Measurements from ENCODE around the gene ZNF618.
"Not testable (repeated sequence)": the region's sequence is repeated elsewhere in the genome, so short reads cannot be mapped to it uniquely, and the experiment has no call there.

Gene ZNF618

GRCh38 chr9:114081441-114082016, 205.4 kb downstream of the ZNF618 start:
- DNase-seq (ENCODE audit: low read depth), result no peak

GRCh38 chr9:114082017-114082762, 206.1 kb downstream of the ZNF618 start:
- peak; percentile 84 for DNase-seq (ENCODE audit: low read depth)

GRCh38 chr9:114082763-114083412, 206.8 kb downstream of the ZNF618 start:
- not testable (repeated sequence) for DNase-seq (ENCODE audit: low read depth)

- no peak for DNase-seq (ENCODE audit: low read depth)
These were observed 207.6 kb downstream of the ZNF618 start for GRCh38 chr9:114083666-114084065.

GRCh38 chr9:114084282-114085073, 208.4 kb downstream of the ZNF618 start:
- no peak for DNase-seq (ENCODE audit: low read depth)

GRCh38 chr9:114085387-114085789, 209.3 kb downstream of the ZNF618 start:
- no peak for DNase-seq (ENCODE audit: low read depth)

GRCh38 chr9:114086009-114086408, 209.9 kb downstream of the ZNF618 start:
- DNase-seq (ENCODE audit: low read depth), result no peak

- DNase-seq (ENCODE audit: low read depth), result no peak
These were observed 210.5 kb downstream of the ZNF618 start for GRCh38 chr9:114086607-114087006.

- no peak for DNase-seq (ENCODE audit: low read depth)
These were observed 211.6 kb downstream of the ZNF618 start for GRCh38 chr9:114087721-114088120.

- DNase-seq (ENCODE audit: low read depth), result no peak
These were observed 212.6 kb downstream of the ZNF618 start for GRCh38 chr9:114088571-114089170.

- no peak for DNase-seq (ENCODE audit: low read depth)
These were observed 213.2 kb downstream of the ZNF618 start for GRCh38 chr9:114089206-114089840.

GRCh38 chr9:114090798-114091197, 214.7 kb downstream of the ZNF618 start:
- no peak for DNase-seq (ENCODE audit: low read depth)

- no peak for DNase-seq (ENCODE audit: low read depth)
These were observed 215.6 kb downstream of the ZNF618 start for GRCh38 chr9:114091711-114092110.

- DNase-seq (ENCODE audit: low read depth), result no peak
These were observed 216.2 kb downstream of the ZNF618 start for GRCh38 chr9:114092336-114092735.

- no peak for DNase-seq (ENCODE audit: low read depth)
These were observed 216.9 kb downstream of the ZNF618 start for GRCh38 chr9:114093031-114093471.

GRCh38 chr9:114093761-114094505, 217.8 kb downstream of the ZNF618 start:
- DNase-seq (ENCODE audit: low read depth), result no peak

GRCh38 chr9:114094971-114095370, 218.9 kb downstream of the ZNF618 start:
- no peak for DNase-seq (ENCODE audit: low read depth)

GRCh38 chr9:114096041-114096511, 220.0 kb downstream of the ZNF618 start:
- no peak for DNase-seq (ENCODE audit: low read depth)

GRCh38 chr9:114096866-114097612, 220.9 kb downstream of the ZNF618 start:
- no peak for DNase-seq (ENCODE audit: low read depth)

GRCh38 chr9:114097613-114098020, 221.5 kb downstream of the ZNF618 start:
- DNase-seq (ENCODE audit: low read depth), result no peak

Data from iris pigment epithelial cell (primary cell).